Activated T-cell treated with anti-CD3 and anti-CD28 coated beads for 4 hours (primary cell): ENCODE measurements around the gene MRAP2.
"Not testable (repeated sequence)": the region's sequence is repeated elsewhere in the genome, so short reads cannot be mapped to it uniquely, and the experiment has no call there.

Experiments used
- DNase-seq: peaks from one replicate; pipeline ENCODE4 v3.0.0-alpha.2; 2020

The MRAP2 gene

GRCh38 chr6:84032000-84032399 lies 1.6 kb upstream of the MRAP2 start:
- DNase-seq, result not testable (repeated sequence)

DNA sequence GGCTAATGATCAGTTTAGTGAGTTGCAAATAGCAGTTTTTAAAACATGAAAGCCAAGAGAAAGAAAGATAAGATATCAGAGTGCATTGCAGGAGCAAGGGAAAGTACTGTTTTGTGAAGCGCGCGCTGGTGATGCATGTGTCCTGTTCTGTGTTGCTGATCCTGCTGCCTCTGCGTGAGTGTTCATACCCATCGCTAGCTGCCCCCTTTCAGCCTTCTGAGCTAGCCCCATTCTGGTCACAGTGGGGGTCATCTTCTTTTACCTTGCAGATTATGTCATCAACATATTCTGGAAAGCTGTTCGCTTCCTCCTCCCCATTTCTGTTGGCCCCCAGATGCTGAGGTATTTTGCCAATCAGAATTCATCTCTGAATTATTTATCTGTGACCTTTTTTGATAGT lies 1.9 kb downstream of the MRAP2 start:
- DNase-seq, result no peak

GRCh38 chr6:84037425-84038089 lies 4.0 kb downstream of the MRAP2 start:
- no peak for DNase-seq

DNA sequence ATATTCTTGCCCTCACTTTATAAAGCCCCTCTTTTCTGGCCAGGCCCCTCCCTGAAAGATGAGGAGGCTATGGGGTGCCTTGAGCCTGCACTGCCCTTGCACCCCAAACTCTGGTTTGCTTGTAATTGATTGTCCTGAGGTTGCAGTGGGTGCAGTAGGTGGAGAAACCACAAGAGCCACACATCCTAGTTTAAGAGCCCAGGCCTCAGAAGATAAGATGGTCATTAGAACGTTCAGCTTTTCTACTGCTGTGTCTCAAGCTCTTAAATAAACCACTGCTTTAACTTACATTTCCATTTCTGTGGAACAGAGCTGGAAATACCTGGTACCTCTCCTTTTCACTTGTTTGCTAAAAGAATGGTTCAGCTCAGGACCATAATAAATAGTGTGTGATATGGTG lies 9.0 kb downstream of the MRAP2 start:
- no peak for DNase-seq

GRCh38 chr6:84043555-84043954 lies 10.0 kb downstream of the MRAP2 start:
- DNase-seq, result no peak

GRCh38 chr6:84046755-84047154 lies 13.2 kb downstream of the MRAP2 start:
- DNase-seq, result no peak

DNA sequence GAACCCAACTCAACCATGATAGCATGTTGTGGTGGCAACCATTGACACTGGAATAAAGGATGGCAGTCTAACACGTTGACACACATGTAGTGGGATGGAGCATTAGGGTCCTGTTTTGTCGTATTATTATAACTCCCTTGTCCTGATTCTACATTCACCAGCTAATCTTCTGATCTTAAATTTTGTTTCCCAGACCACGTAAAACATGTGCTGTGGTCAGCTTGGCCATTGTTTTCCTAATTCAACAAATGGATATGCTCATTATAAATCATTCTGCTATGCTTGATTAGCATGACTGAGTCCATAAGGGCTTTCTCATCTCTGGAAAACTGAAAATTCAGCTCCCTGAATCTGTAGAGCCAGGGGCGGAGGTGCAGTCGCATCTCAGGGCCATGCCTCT lies 15.0 kb downstream of the MRAP2 start:
- no peak for DNase-seq

- DNase-seq, result no peak
Observed at GRCh38 chr6:84050408-84050807, 16.8 kb downstream of the MRAP2 start.

- no peak for DNase-seq
Observed at GRCh38 chr6:84052204-84052882, 18.8 kb downstream of the MRAP2 start.

DNA sequence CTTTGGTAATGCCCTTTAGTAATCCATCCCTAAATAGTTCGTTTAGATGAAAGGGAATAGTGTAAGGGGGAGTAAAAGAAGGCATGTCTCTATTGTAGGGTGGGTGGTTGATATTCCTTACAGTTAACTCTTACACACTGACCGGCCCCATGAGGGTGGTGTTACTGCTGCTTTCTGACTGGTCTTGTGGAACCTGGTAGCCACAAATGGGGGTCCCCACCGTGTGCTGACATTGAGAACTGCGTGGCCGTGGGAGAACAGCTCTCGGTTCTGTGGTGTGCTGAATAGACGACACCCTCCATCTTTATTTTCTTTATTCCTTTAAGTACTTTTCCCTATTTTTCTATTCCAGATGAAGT lies 19.3 kb downstream of the MRAP2 start:
- DNase-seq, result no peak

DNA sequence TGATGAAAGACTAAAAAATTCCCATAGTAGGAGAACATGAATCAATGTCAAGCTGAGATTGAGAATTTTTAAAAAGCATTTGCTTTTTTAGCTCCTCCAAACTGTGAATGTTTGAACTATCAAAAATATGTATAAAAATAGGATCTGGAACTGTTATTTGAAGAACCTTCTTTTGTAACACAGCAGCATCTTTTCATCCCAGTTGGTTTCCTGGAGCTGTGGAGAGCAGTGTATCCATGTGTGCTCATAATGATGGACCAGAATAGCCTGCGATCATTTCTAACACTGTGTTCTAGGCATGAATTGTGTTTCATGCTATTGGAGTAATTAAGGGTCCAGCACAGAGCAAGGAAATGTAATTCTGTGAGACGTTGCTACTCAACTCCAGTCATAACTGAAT lies 22.1 kb downstream of the MRAP2 start:
- no peak for DNase-seq

DNA sequence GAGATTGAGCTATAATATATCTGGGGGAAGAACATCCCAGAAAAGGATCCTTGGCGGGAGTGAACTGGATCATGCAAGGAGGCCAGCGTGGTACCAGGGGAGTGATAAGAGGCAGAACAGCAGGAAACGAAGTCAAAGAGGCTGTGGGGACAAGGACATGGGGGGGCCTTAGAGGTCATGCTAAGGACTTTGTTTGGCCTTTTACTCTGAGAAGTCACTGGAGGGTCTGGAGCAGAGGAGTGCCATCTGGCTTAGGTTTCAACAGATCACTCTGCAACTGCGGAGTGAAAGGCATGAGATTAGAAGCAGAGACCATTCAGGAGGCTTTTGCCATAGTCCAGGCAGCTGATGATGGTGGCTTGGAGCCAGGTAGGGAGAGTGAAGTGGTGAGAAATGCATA lies 24.3 kb downstream of the MRAP2 start:
- no peak for DNase-seq

DNA sequence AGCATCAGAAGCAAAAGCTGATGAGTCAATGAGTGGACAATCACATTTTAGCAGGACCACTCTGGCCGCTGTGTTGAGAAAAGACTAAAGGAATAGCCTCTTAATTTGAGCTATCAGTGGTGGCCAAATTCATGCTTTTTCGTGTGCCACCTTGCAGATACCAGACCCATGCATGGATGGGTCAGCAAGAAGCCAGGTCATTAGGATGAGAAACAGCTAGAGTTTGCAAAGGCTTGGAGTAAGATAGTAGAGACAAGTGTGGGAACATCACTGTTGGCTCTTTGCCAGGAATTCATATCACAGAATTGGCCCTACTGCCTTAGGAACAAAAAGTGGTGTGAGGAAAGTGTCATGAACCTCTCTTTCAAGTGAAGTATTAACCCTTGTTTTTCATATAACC lies 25.5 kb downstream of the MRAP2 start:
- no peak for DNase-seq

DNA sequence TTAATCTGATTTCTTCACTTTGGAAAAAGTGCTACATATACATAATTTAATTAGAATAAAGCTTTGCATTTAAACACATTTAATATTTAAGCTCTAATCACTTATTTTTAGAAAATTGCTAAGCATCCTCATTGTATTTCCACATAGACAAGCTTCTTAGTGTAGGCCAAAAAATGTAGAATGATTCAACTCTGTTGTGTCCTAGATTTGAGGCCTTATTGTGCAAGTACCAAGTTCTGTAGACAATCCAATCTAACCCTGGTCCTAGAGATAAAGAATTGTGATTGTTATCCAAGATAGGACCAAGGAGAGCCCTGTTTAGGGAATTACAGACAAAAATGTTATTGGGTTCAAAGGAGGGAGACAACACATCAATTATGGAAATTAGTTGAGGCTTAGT lies 27.6 kb downstream of the MRAP2 start:
- no peak for DNase-seq

- no peak for DNase-seq
Observed at GRCh38 chr6:84061613-84062398, 28.2 kb downstream of the MRAP2 start.

DNA sequence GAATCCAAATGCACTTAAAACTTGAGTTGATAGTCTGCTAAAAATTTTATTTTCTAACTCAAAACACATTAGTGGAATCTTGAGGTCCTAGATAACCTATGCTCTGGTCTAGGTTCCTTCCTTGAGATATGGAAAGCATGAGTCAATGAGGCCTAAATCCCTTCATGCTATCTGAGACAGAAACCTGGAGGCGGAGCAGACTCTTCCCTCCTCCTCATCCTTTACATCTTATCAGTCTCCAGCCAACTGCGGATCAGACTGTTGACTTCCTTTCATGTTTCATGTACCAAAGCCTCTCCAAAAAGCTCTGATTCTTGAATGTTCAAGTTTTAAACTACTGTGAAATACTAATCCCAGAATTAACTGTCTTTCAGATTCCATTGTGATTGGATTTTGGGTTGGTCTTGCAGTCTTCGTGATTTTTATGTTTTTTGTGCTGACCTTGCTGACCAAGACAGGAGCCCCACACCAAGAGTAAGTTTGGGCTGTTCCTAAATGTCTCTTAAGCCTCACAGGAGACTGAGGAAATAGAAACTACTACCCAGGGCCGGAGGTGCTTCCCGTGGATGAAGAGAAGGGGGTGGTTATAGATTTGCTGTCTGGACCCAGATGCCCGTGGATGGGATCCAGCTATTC lies 29.1 kb downstream of the MRAP2 start:
- no peak for DNase-seq

DNA sequence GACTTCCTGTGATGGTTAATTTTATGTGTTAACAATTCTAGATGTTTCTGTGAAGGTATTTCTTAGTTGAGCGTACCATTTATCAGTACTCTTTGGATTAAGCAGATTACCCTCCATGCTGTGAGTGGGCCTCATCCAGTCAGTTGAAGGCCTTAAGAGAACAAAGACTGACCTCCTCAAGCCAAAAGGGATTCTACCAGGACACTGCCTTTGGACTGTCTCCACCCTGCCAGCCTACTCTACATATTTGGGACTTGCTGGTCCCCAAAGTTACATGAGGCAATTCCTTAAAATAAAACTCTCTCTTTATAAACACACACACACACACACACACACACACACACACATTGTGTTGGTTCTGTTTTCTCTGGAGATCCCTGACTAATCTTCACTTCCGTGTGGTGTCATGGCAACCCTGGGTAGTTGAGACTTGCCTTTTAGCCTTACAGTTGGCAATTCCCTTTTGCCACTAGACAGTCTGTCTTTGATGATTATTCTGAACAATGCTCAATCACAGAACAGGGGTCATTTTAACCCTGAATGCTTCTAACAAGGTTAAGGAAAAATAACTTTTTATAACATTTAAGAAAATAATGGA lies 32.2 kb downstream of the MRAP2 start:
- no peak for DNase-seq

- no peak for DNase-seq
Observed at GRCh38 chr6:84066536-84066935, 33.0 kb downstream of the MRAP2 start.

DNA sequence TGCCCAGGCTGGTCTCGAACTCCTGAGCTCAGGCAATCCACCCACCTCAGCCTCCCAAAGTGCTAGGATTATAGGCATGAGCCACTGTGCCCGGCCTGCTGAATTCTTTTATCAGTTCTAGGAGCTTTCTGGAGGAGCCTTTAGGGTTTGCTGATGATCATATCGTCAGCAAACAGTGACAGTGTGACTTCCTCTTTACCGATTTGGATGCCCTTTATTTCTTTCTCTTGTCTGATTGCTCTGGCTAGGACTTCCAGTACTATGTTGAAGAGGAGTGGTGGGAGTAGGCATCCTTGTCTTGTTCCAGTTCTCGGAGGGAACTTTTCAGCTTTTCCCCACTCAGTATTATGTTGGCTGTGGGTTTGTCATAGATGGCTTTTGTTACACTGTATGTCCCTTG lies 35.3 kb downstream of the MRAP2 start:
- DNase-seq, result not testable (repeated sequence)

DNA sequence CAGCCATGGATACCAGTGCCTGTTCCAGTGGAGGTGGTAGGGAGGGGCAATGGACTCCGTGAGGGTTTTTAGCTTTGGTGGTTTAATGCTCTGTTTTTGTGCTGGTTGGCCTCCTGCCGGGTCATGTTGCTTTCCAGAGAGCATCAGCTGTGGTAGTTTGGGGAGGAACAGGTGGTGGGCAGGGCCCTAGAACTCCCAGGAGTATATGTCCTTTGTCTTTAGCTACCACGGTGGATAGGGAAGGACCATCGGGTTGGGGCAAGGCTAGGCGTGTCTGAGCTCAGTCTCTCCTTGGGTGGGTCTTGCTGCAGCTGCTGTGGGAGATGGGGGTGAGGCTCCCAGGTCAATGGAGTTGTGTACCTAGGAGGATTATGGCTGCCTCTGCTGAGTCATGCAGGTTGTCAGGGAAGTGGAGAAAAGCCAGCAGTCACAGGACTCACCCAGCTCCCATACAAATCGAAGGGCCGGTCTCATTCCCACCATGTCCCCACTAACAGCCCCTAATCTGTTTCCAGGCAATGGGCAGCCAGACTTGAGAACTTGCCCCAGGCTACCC lies 38.9 kb downstream of the MRAP2 start:
- no peak for DNase-seq

GRCh38 chr6:84074988-84075781 lies 41.6 kb downstream of the MRAP2 start:
- DNase-seq, result no peak

DNA sequence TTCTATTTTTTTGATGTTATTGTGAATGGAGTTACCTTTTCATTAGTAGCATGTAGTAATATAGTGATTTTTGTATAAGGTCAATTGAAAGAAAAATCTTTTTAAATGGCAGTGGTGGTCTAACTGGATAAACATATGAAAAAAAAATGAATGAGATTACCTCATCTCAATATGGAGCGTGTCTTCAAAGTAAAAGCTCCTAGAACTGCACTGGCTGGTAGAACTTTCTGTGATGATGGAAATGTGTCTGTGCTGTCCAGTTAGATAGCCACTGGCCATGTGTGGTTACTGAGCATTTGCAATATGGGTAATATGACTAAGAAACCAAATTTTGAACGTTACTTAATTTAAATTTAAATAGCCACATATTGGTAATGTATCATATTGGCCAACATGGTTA lies 44.1 kb downstream of the MRAP2 start:
- DNase-seq, result no peak
